ENCODE data around the gene UNC119.

- TF ChIP-seq, protein P1, sequence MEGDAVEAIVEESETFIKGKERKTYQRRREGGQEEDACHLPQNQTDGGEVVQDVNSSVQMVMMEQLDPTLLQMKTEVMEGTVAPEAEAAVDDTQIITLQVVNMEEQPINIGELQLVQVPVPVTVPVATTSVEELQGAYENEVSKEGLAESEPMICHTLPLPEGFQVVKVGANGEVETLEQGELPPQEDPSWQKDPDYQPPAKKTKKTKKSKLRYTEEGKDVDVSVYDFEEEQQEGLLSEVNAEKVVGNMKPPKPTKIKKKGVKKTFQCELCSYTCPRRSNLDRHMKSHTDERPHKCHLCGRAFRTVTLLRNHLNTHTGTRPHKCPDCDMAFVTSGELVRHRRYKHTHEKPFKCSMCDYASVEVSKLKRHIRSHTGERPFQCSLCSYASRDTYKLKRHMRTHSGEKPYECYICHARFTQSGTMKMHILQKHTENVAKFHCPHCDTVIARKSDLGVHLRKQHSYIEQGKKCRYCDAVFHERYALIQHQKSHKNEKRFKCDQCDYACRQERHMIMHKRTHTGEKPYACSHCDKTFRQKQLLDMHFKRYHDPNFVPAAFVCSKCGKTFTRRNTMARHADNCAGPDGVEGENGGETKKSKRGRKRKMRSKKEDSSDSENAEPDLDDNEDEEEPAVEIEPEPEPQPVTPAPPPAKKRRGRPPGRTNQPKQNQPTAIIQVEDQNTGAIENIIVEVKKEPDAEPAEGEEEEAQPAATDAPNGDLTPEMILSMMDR (conservative IDR thresholded peaks at IDR 0.05; ENCODE audit: low read depth, low read length): no peak
- no peak for TF ChIP-seq EZH2 (IDR thresholded peaks at IDR 0.05; ENCODE audit: borderline replicate concordance, low read depth, low read length, poor library complexity, severe bottlenecking)
Observed at GRCh38 chr17:28598389-28598788, 46.0 kb upstream of the UNC119 start.
